Activated T-cell treated with anti-CD3 and anti-CD28 coated beads for 1 hour (primary cell): ENCODE measurements around the gene SH3D21.
A peak's percentile ranks its signal among the peaks of the same experiment; 100 is the strongest.

Source experiments
- DNase-seq: peaks from one replicate; pipeline ENCODE4 v3.0.0-alpha.2; 2020; ENCODE audit warnings: low read depth

The SH3D21 gene

DNA sequence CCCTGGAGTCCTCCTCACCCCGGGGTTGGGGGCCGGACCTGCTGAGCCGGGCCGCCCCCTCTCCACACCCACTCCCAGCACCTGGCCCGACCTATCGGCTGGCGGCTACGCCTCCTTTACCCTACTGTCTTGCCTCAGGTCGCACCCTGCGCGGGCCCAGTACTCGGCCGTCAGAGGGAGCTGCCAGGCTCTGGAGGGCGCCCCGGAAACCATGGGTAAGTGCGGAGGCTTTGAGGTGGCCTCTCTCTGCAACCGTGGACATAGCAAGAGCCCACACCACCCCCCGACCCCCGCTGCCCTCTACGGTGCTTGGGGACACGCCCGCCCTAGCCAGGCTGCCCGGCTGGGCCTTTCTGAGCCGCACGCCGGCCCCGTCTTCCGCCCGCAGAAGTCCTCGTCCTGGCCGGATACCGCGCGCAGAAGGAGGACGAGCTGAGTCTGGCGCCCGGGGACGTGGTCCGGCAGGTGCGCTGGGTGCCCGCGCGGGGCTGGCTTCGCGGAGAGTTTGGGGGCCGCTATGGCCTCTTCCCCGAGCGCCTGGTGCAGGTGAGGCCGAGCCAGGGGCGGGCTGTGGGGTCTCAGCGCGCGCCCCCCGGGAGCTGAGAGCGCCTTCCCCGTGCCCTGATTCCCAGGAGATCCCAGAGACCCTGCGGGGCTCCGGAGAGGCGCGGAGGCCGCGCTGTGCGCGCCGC is at the start of gene SH3D21:
TSS of gene SH3D21 (plus strand) at position 159 of the 692 bp plus-strand sequence. CDS start at position 212, 53 bp downstream.
- peak; percentile 42 for DNase-seq

DNA sequence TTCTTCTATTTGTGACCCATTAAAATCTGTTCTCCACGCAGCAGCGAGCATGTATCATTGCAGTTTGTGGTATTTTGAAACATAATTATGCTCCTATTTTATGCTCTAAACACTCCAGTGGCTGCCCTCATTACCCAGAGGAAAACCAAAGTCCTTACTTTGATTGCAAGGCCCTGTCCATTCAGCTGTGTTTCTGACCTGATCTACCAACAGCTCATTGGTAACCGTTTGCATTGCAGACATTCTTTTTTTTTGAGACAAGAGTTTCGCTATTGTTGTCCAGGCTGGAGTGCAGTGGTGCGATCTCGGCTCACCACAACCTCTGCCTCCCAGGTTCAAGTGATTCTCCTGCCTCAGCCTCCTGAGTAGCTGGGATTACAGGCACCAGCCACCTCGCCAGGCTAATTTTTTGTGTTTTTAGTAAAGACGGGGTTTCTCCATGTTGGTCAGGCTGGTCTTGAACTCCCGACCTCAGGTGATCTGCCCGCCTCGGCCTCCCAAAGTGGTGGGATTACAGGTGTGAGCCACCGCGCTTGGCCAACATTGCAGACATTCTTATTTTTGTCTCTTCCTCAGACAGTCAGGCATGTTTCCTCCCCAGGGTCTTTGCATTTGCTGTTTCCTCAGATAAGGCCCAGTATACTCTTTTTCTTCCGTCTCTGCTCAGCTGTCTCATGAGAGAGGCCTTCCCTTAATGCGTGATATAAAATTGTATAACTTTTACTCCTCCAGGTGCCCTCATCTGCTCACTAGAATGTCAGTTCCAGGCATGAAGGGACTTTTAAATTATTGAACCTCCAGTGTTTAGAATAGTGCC is 49.4 kb upstream of the SH3D21 start:
- DNase-seq, result no peak

DNA sequence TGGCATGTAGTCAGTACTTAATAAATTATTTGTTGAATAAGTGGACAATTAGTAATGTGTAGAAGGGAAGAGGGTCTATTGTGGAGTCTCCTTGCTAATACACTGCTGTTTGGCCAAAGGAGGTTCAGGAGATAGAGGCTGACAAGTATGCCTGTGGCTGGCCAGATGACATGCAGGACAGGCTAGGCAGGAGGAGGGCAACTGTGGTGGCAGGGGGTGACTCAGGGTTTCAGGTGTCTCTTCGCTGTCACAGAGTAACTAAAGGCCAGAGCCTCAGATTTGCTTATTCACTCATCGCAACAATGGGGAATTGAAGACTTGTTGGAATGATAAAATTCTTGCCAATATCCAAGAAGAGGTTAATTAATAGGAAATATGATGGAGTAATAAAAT is 48.8 kb upstream of the SH3D21 start:
- DNase-seq, result no peak

DNA sequence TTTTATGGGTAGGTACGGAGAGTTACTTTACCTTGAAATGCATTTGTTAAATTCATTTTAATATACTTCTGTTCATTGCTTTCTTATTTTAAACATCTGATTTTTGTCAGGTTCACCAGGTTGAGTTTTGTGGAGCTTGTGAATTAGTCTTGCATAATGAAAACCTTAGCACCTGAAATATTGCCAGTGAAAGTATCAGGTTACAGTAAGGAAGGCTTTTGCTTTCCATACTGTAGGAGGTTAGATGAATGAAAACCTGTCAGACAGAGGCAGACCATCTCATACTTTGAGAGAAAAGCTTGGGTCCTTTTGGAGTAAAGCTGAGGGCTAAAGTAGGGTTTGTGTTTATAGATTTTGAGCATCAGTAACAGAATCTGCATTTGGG is 47.2 kb upstream of the SH3D21 start:
- no peak for DNase-seq

DNA sequence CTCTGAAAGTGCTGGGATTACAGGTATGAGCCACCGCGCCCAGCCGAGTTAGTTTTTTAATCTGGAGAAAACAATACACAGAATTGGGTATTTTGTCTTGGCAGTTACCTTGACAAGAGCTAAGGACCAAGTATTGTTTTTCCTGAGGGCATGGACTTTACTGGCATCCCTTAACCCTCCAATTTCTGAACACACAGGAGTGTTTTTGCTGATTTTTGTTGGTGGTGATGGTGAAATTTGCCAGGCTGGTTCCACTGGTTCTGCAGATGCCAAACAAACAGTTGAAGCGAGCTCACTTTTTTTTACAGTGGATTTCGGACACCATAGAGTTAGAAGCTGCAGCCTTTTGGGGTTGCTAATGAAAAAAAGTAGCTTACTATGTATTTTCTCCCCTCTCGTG is 37.2 kb upstream of the SH3D21 start:
- no peak for DNase-seq

DNA sequence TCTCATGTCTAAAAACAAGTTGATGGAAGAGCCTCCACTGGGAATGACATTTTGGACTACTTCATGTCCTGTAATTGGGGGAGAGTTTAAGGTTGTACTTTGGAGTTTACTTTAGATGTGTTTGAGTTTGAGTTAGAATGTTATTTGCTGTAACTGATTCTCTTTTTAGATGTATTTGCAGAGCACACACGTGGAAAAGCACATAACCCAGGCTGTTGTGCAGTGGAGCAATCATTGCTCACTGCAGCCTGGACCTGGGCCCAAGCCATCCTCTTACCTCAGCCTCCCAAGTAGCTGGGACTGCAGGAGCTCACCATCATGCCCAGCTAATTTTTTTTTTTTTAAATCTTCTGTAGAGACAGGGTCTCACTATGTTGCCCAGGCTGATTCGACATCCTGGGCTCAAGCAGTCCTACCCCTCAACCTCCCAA is 36.7 kb upstream of the SH3D21 start:
- no peak for DNase-seq

DNA sequence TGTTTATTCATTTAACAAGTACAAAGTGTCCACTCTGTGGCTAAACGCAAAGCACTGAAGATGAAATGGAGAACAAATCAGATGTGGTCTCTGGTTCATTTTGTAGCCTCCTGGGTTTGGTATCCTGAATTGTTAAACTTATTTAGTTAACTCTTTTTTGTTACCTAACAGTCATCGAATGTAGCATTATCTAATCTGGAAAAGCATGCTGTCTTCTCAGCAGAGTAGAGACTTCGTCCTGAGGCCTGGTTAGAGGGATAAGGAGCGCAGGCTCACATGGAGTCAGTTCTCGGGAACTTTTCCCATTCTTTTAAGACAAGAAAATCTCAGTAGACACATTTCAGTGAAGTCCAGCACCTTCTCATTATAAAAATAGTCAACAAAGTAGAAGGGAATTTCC is 33.1 kb upstream of the SH3D21 start:
- no peak for DNase-seq

DNA sequence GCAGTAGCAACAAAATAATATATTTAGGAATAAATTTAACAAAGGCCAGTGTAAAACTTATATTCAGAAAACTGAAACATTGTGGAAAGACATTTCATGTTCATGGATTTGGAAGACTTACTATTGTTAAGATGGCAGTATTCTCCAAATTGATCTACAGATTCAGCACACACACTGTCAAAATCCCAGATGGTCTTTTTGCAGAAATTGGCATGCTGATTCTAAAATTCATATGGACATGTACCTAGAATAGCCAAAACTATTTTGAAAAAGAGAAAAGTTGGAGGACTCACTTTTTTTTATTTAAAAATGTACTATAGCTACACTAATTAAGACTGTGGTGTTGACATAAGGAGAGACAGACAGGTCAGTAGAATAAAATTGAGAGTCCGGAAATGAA is 32.0 kb upstream of the SH3D21 start:
- no peak for DNase-seq

DNA sequence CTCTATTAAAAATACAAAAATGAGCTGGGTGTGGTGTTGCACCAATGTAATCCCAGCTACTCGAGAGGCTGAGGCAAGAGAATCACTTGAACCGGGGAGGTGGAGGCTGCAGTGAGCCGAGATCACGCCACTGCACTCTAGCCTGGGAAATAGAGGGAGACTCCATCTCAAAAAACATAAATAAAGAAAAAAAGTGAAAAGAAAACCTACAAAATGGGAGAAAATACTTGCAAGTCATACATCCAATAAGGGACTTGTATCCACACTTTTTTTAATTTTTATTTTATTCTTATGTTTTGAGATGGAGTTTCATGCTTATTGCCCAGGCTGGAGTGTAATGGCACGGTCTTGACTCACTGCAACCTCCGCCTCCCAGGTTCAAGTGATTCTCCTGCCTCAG is 29.5 kb upstream of the SH3D21 start:
- DNase-seq, result no peak

DNA sequence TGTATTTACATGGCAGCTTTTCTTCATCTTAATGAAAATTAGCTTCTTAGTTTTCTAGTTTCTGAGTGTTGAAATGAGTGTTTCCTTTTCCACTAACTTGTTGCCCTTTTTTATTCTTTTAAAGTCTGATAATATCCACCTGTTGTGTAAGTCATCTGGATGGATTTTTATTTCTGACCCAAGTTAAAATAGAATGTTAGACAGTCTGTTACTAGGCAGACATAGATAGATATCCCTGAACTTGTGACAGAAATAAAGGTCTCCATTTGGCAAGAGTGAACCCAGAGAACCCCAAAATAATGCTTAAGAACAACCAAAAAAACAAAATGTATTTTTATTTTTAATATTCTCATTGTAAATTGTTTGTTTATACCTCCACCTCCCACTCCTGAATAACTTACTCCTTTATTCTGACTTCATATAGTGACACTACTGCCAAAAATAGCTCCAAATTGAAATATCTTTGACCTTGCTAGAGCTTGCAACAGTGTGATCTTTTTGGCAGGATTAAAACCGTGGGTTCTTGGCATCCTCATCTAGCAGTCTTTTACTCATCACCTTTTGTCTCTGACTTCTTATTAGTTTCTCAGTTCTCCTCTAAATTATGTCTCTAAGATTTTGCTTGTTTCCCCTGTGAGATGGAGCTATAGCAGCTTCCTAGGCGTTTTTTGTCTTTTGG is 26.9 kb upstream of the SH3D21 start:
- DNase-seq, result no peak

DNA sequence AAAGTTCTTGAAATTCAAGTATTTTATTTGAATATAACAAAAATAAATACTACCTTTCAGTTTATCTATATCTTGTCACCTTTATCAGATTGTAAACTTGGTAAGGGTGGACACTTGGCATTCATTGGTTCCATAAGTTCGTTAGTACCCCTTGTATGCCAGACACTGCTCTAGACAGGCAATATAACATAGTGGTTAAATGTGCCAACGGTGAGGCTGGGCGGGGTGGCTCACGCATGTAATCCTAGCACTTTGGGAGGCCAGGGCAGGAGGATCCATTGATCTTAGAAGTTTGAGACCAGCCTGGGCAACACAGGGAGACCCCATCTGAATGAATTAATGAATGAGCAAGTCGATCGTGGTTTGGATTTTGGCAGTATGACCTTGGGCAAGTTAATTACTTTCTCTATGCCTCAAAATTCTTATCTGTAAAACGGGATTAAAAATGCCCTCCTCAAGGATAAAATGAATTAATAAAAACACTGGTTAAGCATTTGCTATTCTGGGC is 26.3 kb upstream of the SH3D21 start:
- DNase-seq, result no peak

DNA sequence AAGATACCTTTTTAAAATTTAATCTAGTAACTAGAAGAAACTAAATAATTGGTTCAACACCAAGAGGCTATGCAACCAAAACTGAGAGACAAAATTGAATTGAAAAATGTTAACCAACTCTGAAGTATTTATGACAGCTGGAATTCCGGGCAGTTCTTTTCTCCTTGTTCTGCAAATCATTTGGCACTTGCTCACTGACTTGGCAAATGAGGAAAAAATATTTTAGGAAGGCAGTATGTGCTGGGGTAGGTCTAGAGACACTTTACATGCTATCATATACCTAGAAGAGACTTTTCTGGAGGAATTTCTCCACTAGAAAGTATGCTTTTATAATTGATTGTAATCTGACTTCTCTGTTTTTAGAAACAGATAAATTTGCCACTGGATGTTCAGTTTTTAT is 22.1 kb upstream of the SH3D21 start:
- DNase-seq, result no peak

DNA sequence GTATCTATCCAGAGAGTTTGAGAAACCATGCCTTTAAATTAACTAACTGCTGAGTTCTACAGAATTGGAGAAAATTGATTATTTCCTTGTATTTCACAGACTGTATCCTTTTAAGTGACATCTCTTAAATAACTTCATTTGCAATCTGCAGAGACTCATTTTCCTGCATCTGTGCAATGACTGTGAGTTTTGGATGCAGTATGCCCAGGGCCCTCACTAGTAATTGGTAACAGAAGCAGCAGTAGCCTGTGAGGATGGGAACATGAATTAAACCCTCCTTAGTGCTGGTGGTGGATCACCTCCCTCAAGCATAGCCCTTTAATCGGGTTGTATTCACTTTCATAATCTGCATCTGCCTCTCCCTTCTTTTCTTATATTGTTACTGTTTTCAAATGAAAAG is 21.7 kb upstream of the SH3D21 start:
- no peak for DNase-seq

DNA sequence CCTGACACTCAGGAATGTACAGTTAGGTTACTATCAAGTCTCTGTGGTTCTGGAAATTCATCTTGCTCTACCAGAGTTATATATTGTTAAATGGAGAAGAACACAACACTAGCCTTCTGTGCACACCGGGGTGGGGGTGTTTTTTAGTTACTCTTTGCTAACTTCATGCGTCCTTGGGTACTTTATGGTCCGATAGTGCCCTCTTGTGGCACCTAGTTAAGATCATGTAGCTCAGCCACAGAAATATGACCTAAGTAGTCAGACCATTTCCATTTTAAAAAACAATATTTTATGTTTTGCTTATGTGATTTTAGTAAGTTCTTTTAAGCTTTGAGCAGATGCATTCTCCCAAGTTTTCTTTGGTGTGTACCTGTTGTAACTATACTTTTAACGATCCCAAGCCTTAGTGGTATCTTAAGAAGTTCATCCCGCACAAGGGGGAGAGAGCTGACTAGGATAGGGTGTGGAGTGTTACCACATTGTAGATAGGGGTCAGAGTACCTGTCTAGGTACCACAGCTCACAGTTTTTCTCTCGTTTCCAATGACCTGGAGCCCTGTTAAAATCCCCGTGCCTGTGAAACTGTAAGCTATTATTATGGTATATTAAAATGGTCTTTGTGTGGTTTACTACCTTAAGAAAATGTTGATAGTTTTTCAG is 20.6 kb upstream of the SH3D21 start:
- DNase-seq, result peak; percentile 46

DNA sequence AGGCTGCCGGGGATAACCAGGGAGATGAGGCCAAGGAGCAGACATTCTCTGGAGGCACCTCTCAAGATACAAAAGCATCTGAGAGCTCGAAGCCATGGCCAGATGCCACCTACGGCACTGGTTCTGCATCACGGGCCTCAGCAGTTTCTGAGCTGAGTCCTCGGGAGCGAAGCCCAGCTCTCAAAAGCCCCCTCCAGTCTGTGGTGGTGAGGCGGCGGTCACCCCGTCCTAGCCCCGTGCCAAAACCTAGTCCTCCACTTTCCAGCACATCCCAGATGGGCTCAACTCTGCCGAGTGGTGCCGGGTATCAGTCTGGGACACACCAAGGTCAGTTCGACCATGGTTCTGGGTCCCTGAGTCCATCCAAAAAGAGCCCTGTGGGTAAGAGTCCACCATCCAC is 19.4 kb upstream of the SH3D21 start:
- no peak for DNase-seq

DNA sequence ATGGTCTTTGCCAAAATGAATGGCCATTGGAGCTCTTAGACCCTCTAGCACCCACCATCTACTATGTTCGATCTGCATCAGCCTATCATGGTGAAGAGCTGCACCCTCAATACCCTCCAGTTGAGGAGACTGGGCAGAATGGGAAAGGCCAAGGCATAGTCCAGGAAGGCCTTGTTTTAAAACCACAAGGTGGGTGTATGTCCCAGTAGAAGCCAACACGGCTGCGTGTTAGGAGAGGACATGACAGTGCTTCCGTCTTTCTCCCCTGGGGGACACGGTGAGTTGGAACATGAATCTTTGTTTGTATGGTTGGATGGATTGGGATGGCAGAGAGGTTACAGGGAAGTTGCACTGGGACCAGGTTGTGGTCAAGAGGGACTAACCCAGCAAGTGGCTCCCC is 18.6 kb upstream of the SH3D21 start:
- no peak for DNase-seq

DNA sequence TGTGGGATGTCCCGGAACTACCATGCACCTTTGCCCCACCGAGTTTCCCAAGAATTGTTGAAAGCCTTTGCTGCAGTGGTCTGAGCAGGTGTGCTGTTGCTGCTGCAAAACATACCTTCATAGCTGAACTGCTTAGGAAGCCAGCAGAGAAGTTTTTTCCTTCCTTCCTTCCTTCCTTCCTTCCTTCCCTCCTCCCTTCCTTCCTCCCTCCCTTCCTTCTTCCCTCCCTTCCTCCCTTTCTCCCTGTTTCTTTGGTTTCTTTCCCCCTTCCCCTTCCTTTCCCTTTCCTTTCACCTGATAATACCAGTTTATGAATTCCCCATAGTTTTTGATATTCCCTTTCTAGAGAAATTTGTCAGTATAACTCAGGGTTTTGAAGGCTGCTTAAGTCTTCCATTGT is 10.8 kb upstream of the SH3D21 start:
- no peak for DNase-seq

DNA sequence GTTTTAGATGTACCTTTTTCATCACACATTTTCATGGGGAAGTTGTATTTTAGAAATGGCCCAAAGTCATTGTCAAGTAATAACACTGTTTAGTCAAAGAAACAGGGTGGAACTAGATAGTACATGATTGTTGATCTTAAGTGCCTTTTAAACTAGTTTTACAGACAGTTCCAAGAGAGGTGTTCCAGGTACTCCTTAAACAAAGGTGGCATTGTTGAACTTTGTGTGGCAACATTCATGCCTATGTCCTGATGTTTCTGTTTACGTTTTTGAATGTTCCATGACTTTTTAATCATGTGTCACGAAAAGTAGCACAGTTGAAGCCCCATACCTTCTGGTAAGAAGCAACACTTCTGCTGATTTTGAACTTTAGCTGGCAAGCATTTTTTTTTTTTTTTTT is 9.1 kb upstream of the SH3D21 start:
- no peak for DNase-seq

DNA sequence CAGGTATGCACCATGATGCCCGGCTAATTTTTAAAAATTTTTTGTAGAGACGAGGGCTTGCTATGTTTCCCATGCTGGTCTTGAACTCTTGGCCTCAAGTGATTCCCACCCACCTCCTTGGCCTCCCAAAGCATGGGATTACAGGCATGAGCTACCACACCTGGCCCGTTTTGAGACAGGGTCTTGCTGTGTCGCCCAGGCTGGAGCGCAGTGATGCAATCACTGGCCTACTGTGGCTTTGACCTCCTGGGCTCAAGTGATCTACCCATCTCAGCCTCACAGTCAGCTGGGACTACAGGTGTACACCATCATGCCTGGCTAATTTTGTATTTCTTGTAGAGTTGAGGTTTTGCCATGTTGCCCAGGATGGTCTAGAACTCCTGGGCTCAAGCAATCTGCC is 7.5 kb upstream of the SH3D21 start:
- DNase-seq, result no peak

DNA sequence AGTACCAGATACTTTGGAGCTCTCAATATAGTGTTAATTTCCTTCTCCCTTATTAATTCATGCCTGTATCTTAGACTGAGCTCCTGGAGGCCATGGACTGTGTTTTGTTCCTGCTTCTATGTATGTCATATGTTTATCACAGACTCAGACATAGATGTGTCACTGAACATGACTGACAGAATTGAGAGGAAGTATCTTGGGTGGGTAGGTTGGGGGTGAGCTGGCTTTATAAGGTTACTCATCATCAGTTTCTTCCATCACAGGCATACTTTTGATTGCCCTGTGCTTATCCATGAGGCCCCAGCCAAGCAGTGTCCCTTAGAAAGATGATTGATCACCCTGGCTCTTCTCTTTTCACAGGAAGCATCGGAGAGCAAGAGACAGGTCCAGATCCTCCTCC is 5.6 kb upstream of the SH3D21 start:
- no peak for DNase-seq

DNA sequence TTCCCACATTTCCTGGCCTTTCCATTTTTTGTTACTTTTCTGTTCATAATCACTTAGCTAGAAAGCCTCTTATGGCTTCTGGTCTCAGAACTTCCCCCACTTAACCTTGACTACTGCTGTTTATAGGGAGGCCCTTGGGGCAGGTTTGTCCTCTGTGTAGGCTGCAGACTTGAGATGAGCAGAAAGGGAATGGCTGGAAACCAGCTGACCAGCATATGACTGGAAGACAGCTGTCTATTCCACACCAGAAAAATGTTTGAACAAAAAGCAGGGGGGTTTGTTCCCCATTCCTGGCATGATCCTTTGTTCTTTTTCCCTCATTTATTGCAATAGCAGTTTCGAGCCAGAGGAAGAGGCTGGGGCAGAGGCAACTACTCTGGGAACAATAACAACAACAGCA is 4.9 kb upstream of the SH3D21 start:
- DNase-seq, result no peak

DNA sequence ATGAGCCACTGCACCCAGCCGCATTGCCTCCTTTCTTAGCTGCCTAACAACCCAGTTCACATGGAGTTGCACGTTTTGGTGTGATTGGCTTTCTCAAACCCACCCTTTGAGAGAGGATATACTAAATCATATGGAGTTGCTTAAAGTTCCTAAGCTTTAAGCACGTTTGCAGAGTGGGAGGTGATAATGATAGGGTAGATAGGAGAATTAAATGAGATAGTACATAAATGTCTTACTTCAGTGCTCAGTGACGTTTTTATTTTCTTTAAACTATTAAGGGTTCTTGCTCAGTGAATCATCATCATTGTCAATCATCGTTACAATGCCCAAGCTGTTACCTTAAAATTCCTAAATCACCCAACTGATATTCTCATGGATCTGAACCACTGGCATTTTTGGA is 2.9 kb upstream of the SH3D21 start:
- no peak for DNase-seq
